HFF-Myc (cell line): Measurements from ENCODE around the gene DDX41.

Source experiments
- DNase-seq: peaks from one replicate; pipeline ENCODE4 v3.0.0-alpha.2; 2011; ENCODE audit warnings: low read depth; ENCODE audit errors: extremely low read depth
- H3K4me3 ChIP-seq: replicated peaks from 2 replicates; pipeline ENCODE4 v1.5.1; 2011; ENCODE audit warnings: low read depth, mild to moderate bottlenecking, control low read depth, low read length
- CTCF ChIP-seq: IDR thresholded peaks from 2 replicates; pipeline ENCODE4 v1.5.1; 2012; ENCODE audit warnings: mild to moderate bottlenecking, low read depth, low read length, control low read depth; ENCODE audit errors: missing control alignments

Gene DDX41

GRCh38 chr5:177505075-177505474, 11.7 kb downstream of the DDX41 start:
- no peak for DNase-seq
- no peak for TF ChIP-seq CTCF
- no peak overlapping the region for H3K4me3 ChIP-seq

- H3K4me3 ChIP-seq, result no peak overlapping the region
- DNase-seq, result no peak
- no peak for TF ChIP-seq CTCF
These were observed 12.4 kb downstream of the DDX41 start for GRCh38 chr5:177504086-177505056.

GRCh38 chr5:177503351-177504085, 13.2 kb downstream of the DDX41 start:
- H3K4me3 ChIP-seq, result no peak overlapping the region
- DNase-seq, result no peak
- no peak for TF ChIP-seq CTCF

GRCh38 chr5:177502886-177503285, 13.9 kb downstream of the DDX41 start:
- DNase-seq, result no peak
- no peak for TF ChIP-seq CTCF
- H3K4me3 ChIP-seq, result no peak overlapping the region

- no peak overlapping the region for H3K4me3 ChIP-seq
- no peak for TF ChIP-seq CTCF
- DNase-seq, result no peak
These were observed 14.7 kb downstream of the DDX41 start for GRCh38 chr5:177501874-177502678.
